Measurements from ENCODE around the gene SPG11.
A peak's percentile ranks its signal among the peaks of the same experiment; 100 is the strongest.
"Not testable (repeated sequence)": the region's sequence is repeated elsewhere in the genome, so short reads cannot be mapped to it uniquely, and the experiment has no call there.

The SPG11 gene

GRCh38 chr15:44598892-44599291 lies 64.6 kb downstream of the SPG11 start:
- DNase-seq: no peak

DNA sequence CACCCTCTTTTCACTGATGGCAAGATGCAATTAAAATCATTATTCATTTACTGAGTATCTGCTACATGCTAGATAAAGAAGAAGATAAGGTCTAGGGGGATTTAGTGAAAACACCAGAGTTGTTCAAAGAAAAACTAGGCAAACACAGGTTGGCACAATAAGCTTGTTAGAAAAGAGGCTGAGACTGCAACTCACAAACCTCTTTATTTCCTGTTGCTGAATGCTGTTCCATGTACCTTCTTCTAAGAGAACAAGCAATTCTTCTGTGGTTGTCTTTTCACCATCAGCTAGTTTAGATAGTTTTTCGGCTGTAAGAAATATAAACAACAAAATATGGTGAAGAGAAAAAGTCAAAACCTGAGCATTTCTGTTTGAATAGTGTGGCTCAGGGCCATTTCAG lies 65.4 kb downstream of the SPG11 start:
- DNase-seq: no peak

DNA sequence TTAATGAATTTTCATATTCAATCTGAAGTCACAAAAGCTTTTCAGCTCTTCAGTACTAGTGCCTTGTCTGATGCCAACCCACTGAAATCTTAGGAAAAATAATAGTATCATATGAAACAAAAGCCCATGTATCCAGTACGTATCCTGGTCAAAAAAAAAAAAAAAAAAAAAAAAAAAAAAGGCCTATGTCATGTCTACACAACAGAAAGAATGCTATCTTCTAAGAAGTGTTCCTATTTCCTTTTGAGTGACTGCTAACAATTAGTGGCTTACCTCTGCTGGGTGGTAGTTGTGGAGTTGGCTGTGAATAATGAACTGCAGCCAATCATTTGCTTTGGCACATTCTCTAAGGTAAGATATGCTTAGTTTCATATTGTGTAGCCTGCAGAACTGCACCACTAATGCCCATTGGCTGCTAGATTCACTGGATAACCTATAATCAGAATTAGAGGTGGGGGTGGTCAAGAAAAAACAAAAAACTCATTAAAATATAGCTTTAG lies 66.9 kb downstream of the SPG11 start:
- no peak for DNase-seq

DNA sequence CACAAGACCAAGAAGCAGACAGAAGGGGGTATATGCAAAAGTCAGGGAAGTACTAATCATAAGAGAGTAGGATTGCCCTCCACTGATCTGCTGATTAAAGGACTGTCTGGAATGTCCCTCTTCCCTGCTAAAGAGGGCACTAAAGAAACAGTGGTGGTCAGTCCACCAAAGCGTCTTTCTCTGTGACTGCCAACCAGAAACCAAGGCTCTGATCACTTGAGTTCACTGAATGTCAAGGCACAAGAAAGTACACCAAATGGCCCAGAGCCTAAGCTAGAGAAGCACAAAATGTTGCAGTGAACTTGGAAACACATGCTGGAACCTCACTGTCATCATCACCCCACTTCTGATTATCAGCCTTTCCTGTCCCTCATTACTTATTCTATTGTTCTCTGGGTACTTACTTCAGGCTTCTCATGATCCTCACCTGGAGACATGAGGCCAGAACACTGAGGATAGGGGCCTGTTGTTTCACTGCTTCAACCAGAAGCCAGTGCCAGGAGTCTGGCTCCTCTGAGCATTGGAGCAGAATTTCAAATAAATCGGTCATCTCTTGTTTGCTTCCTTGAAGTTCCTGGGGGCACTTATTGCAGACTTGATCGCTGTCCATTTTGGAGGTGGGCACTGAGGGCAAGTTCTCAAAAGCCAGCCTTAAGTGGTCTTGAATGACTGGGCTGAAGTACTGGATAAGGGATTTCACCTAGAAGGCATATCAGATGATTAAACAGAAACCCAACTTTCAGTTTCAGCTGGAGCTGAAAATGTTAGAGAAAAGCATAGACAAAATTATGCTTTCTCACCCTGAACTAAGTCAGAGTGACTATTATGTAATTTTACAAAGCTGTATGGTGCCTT lies 67.6 kb downstream of the SPG11 start:
- no peak for DNase-seq

DNA sequence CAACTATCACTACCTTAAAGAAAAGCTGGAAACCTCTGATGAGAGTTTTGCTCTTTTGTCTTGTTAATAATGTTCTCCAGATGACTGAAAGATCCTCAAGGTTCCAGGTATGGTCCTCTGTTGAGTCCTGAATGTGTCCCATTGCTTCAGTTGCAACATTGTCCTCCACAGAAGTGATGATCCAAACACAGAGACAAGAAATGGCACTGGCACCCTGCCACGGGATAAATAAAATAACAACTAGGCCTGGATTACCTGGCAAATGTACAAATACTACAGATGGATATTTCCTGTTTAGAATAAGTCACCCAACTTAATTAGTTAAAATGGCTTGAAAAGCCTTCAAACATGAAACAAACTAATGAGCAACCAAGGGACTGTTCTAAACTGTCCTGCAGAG lies 68.2 kb downstream of the SPG11 start:
- DNase-seq: no peak

DNA sequence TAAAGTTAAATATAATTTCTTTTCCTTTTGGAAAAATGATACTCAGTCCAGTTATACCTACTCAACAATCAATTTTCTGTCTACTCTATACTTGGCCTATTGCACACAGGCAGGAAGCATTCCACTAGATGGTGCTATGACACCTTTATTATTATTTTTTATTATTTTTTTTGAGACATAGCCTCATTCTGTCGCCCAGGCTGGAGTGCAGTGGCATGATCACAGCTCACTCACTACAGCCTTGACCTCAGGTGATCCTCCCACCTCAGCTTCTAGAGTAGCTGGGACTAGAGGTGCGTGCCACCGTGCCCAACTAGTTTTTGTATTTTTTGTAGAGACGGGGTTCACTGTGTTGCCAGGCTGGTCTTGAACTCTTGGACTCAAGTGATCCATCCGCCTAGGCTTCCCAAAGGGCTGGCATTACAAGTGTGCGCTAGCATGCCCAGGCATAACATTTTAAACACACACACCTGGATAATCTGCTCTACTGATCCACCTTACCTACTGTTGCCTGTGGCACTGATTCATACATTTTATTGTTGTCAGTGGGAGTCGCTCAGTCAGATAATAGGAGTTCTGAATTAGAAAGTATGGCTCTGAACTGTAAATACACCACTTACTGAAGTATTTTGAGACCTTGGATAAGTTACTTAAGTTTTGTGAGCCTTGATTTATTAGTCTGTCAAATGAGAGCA lies 70.3 kb downstream of the SPG11 start:
- DNase-seq: no peak

DNA sequence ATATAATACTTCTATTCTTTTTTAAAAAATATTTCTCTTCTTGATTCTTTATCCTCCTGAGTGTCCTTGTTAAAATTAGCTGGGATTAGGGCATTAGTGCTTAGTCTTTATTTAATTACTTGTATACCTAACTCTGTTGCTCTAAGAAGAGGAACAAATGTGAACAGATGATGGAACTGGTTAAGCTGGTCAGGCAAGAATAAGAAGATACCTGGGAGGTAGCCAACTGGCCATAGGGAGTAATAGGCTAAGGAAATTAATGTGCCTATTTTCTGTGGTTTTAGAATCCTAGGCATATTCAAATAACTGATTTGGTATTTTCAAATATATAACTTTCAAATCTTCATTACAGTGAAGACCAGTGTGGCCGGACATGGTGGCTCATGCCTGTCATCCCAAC lies 72.1 kb downstream of the SPG11 start:
- no peak for DNase-seq

DNA sequence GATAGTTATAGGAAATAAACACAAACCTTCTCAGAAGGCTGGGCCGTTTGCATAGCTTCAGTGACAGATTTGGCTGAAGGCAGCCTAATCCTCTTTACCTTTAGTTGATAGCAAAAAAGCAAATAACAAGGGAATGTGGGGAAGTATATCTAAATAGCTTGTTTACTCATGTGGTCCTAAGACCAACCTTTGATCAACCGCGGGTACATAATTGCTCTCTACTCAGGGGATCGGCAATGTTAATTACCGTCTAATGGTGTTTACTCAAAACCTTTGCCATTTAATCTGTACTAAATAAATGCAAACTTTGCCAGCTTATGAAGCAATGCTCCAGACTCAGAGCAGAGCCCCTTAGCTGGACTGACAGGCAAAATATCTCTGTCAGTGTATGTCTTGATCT lies 74.9 kb downstream of the SPG11 start:
- DNase-seq: no peak

GRCh38 chr15:44585633-44586032 lies 77.8 kb downstream of the SPG11 start:
- DNase-seq: no peak

DNA sequence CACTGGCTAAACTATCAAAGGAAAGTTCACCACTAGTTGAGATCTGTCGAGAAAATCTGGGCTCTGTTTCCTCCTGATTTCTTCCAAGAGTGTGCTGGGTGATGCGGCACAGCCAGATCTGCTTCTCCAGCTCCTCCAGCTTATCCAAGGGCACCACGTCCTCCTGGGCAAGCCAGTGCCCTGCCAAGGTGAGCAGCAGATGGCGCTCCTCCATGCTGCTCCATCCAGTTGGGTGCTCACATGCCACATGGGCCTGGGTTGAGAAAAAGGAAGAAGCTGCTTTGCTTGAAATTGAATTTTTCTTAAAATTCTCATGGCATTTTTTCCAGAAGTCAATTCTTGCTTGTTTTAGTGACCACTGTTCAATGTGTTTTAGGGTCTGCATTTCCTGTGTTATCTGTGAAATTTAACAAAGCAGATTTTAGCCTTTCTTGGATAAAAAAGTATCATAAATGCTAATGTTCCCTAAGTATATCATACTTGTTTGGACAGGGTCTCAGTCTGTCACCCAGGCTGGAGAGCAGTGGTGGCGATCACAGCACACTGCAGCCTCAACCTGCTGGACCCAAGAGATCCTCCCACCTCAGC lies 79.2 kb downstream of the SPG11 start:
- DNase-seq: peak; percentile 8

DNA sequence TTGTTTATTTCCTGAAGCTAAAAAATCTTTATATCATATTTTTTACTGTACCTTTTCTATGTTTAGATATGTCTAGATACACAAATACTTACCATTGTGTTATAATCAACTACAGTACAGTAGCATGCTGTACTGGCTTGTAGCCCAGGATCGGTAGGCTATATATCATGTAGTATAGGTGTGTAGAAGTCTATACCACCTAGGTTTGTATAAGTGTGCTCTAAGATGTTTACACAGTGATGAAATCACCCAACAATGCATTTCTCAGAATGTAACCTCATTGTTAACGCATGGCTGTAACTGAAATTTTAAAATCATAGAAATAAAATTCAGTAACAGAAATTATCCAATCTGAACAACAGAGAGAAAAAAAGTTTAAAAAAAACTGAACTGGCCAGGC lies 83.4 kb downstream of the SPG11 start:
- no peak for DNase-seq

- DNase-seq: no peak
Measured at GRCh38 chr15:44574734-44575133, 88.7 kb downstream of the SPG11 start.

- DNase-seq: no peak
Measured at GRCh38 chr15:44573386-44573785, 90.1 kb downstream of the SPG11 start.

GRCh38 chr15:44570361-44570760 lies 93.1 kb downstream of the SPG11 start:
- no peak for DNase-seq

DNA sequence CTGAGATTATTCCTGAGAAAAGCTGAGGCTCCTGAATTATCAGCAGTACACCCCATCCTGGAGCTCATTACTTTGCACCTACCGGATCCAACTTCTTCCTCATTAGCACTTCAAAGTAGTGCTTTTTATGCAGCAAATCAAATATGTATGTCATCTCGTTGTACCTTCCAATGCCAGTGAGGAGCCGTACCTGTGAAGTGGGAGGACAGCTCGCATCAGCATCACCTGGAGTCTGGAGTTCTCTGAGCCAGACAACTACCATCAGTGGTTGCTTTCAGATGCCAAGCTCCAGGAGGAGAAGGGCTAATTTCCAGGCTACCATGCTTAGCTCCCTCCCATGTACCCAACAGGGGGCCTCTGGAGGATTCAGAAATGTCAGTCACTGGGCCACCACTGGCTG lies 94.1 kb downstream of the SPG11 start:
- no peak for DNase-seq

- DNase-seq: no peak
Measured at GRCh38 chr15:44568338-44568737, 95.1 kb downstream of the SPG11 start.

GRCh38 chr15:44566155-44566540 lies 97.3 kb downstream of the SPG11 start:
- DNase-seq: no peak

- DNase-seq: no peak
Measured at GRCh38 chr15:44565387-44566154, 97.9 kb downstream of the SPG11 start.

DNA sequence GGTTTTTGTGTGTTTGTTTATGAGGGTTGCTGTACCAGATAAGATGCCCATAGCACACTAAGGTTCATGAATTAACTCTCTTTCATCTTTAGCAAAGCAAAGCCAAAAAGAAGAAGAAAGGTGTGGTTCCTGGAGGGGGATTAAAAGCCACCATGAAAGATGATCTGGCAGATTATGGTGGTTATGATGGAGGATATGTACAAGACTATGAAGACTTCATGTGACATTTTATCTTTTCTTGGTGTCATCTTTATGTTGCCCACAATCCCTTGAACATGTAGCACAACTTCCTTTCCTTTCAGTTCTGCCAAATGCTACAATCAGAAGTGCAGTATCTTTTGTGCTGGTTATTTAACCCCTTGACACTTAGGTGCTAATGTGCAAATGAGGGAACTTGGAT lies 102.5 kb downstream of the SPG11 start:
- not testable (repeated sequence) for DNase-seq

DNA sequence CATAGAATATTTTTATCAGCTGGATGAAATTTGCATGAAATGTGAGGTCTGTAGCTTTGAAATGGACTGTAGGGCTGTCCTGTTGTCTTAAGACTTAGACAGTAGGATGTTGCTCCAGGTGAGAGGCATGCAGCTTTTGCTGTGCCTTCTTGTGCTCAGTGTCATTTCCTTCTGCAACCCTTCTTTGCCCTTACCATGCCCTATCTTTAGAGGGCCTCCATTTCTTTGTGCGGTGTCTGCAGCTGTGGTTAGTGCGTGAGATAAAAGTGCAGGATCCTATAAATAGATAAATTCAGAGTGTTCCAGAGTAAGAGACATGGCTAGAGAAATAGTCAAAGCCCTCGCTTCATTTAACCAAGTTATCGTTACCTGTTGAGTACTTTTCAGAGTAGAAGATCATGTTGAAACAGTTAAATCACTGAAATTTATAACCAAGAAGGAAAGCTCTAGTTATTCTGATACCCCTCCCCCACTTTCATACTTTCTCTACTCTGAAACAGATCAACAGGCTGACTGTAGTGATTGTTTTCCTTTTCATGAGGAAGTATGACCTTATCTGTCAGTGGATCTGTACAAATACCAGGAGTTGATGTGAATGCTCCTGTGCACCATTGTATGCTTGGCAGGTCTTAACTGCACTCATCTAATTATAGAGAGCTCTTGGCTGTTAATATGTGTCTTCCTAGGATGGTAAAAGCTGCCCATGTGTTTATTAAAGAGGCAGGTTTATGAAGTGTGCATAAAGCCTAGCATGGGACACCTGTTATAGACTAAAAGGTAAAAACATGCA lies 108.3 kb downstream of the SPG11 start:
- DNase-seq: no peak

GRCh38 chr15:44550734-44551133 lies 112.7 kb downstream of the SPG11 start:
- DNase-seq: no peak

DNA sequence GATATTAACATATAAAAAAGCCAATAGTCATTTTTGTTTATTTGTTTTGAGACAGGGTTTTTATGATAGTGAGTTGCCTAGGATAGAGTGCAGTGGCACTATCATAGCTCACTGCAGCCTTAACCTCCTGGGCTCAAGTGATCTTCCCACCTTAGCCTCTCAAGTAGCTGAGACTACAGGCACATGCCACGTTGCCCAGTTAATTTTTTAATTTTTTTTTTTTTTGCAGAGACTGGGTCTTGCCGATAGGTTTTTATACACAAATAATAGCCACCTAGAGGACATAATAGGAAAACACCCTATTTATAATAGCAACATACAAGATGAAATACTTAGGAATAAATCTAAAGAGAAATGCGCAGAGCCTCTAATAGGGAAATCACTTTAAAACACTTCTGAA lies 113.2 kb downstream of the SPG11 start:
- no peak for DNase-seq

All from MV-4-11 (cell line).